A549 (cell line): Measurements from ENCODE around the gene GPR146.

Experiments used
- BHLHE40 ChIP-seq: IDR thresholded peaks from 2 replicates; pipeline ENCODE4 v1.6.1; 2012; ENCODE audit warnings: low read depth, low read length, inconsistent platforms
- FOSL2 ChIP-seq, 2 experiments: fragments of 450-650 bp in 1 of 2; fragments of >200 bp in 1 of 2; sonication (Bioruptor Twin) in 1 of 2; formaldehyde crosslinking; IDR thresholded peaks; 2 replicates each; pipeline versions ENCODE4 v1.5.0 to v1.6.1; 2016 to 2020; ENCODE audit warnings: mild to moderate bottlenecking in 1 of 2, moderate library complexity in 1 of 2
- HOXB13 ChIP-seq: fragments of 250-450 bp; sonication (Bioruptor Pico); IDR thresholded peaks from 2 replicates; pipeline ENCODE4 v1.5.0; 2020; ENCODE audit warnings: low read depth, mild to moderate bottlenecking, moderate library complexity
- JUNB ChIP-seq: fragments of >200 bp; sonication (Bioruptor Twin); formaldehyde crosslinking; IDR thresholded peaks from 2 replicates; pipeline ENCODE4 v1.6.1; 2016
- POLR2A ChIP-seq: IDR thresholded peaks from 2 replicates; pipeline ENCODE4 v1.6.1; 2012; ENCODE audit warnings: mild to moderate bottlenecking, low read length
- RFX5 ChIP-seq: fragments of 450-650 bp; IDR thresholded peaks from 2 replicates; pipeline ENCODE4 v1.7.1; 2014; ENCODE audit warnings: antibody characterized with exemption, mild to moderate bottlenecking, moderate library complexity
- SMC3 ChIP-seq: fragments of >200 bp; sonication (Bioruptor Twin); formaldehyde crosslinking; IDR thresholded peaks from 3 replicates; pipeline ENCODE4 v1.6.1; 2018; ENCODE audit warnings: inconsistent platforms
- TF ChIP-seq, protein P1 (sequence below): fragments of >200 bp; sonication (Bioruptor Twin); formaldehyde crosslinking; IDR thresholded peaks from 3 replicates; pipeline ENCODE4 v1.5.1; 2016
- TF ChIP-seq, protein P2 (sequence below): IDR thresholded peaks from 2 replicates; pipeline ENCODE4 v1.6.1; 2012
- TF ChIP-seq, protein P3 (sequence below): fragments of 450-650 bp; IDR thresholded peaks from 2 replicates; pipeline ENCODE4 v1.6.1; 2014; ENCODE audit warnings: antibody characterized with exemption
- TF ChIP-seq, protein P4 (sequence below): fragments of 200-600 bp; sonication (generic); IDR thresholded peaks from 2 replicates; pipeline ENCODE4 v1.6.1; 2016; ENCODE audit warnings: antibody characterized with exemption, mild to moderate bottlenecking, moderate library complexity
- TF ChIP-seq, protein P5 (sequence below): IDR thresholded peaks from 2 replicates; pipeline ENCODE4 v1.6.1; 2012; ENCODE audit warnings: low read depth, borderline replicate concordance

DNA sequence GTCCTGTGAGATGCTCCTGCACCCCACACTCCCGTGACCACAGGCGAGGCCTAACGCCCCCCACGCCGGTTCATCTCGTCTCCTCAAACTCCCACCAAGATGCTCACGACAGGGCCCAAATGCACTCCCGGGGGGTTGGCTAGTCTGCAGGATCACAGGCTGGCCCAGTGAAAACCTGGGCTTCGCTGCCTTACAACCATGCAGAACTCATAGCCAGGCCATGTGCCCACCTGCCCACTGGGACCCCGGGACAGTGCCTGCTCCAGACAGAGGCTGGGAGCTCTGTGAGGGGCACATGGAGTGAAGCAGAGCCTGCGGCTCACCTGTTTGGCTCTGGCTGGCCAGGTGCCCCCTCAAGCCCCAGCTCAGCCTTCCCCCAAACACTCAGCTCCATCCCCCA is 34.2 kb downstream of the GPR146 start:
- TF ChIP-seq POLR2A (no peak), JUNB (no peak), SMC3 (no peak), HOXB13 (no peak), RFX5 (no peak), FOSL2 (IDR thresholded peaks at IDR 0.05) (no peak), FOSL2 (CRISPR knock-in tag; IDR thresholded peaks at IDR 0.05) (no peak), BHLHE40 (no peak)
- TF ChIP-seq, protein P1, sequence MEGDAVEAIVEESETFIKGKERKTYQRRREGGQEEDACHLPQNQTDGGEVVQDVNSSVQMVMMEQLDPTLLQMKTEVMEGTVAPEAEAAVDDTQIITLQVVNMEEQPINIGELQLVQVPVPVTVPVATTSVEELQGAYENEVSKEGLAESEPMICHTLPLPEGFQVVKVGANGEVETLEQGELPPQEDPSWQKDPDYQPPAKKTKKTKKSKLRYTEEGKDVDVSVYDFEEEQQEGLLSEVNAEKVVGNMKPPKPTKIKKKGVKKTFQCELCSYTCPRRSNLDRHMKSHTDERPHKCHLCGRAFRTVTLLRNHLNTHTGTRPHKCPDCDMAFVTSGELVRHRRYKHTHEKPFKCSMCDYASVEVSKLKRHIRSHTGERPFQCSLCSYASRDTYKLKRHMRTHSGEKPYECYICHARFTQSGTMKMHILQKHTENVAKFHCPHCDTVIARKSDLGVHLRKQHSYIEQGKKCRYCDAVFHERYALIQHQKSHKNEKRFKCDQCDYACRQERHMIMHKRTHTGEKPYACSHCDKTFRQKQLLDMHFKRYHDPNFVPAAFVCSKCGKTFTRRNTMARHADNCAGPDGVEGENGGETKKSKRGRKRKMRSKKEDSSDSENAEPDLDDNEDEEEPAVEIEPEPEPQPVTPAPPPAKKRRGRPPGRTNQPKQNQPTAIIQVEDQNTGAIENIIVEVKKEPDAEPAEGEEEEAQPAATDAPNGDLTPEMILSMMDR: no peak
- TF ChIP-seq, protein P2, sequence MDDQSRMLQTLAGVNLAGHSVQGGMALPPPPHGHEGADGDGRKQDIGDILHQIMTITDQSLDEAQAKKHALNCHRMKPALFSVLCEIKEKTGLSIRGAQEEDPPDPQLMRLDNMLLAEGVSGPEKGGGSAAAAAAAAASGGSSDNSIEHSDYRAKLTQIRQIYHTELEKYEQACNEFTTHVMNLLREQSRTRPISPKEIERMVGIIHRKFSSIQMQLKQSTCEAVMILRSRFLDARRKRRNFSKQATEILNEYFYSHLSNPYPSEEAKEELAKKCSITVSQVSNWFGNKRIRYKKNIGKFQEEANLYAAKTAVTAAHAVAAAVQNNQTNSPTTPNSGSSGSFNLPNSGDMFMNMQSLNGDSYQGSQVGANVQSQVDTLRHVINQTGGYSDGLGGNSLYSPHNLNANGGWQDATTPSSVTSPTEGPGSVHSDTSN: no peak
- TF ChIP-seq, protein P3, sequence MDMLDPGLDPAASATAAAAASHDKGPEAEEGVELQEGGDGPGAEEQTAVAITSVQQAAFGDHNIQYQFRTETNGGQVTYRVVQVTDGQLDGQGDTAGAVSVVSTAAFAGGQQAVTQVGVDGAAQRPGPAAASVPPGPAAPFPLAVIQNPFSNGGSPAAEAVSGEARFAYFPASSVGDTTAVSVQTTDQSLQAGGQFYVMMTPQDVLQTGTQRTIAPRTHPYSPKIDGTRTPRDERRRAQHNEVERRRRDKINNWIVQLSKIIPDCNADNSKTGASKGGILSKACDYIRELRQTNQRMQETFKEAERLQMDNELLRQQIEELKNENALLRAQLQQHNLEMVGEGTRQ: no peak
- TF ChIP-seq, protein P4, sequence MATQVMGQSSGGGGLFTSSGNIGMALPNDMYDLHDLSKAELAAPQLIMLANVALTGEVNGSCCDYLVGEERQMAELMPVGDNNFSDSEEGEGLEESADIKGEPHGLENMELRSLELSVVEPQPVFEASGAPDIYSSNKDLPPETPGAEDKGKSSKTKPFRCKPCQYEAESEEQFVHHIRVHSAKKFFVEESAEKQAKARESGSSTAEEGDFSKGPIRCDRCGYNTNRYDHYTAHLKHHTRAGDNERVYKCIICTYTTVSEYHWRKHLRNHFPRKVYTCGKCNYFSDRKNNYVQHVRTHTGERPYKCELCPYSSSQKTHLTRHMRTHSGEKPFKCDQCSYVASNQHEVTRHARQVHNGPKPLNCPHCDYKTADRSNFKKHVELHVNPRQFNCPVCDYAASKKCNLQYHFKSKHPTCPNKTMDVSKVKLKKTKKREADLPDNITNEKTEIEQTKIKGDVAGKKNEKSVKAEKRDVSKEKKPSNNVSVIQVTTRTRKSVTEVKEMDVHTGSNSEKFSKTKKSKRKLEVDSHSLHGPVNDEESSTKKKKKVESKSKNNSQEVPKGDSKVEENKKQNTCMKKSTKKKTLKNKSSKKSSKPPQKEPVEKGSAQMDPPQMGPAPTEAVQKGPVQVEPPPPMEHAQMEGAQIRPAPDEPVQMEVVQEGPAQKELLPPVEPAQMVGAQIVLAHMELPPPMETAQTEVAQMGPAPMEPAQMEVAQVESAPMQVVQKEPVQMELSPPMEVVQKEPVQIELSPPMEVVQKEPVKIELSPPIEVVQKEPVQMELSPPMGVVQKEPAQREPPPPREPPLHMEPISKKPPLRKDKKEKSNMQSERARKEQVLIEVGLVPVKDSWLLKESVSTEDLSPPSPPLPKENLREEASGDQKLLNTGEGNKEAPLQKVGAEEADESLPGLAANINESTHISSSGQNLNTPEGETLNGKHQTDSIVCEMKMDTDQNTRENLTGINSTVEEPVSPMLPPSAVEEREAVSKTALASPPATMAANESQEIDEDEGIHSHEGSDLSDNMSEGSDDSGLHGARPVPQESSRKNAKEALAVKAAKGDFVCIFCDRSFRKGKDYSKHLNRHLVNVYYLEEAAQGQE: no peak
- TF ChIP-seq, protein P5, sequence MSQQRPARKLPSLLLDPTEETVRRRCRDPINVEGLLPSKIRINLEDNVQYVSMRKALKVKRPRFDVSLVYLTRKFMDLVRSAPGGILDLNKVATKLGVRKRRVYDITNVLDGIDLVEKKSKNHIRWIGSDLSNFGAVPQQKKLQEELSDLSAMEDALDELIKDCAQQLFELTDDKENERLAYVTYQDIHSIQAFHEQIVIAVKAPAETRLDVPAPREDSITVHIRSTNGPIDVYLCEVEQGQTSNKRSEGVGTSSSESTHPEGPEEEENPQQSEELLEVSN: no peak
